ENCODE measurements around the gene METTL22. TPM values are rescaled to one million over a fixed set of nuclear protein-coding genes. Genes with fewer than 3 reads are reported as not detected.

Gene METTL22
- total and polyA plus RNA-seq, 10 donors = 14.8 to 58.8 (median 41.8) TPM

- TF ChIP-seq, protein P1, sequence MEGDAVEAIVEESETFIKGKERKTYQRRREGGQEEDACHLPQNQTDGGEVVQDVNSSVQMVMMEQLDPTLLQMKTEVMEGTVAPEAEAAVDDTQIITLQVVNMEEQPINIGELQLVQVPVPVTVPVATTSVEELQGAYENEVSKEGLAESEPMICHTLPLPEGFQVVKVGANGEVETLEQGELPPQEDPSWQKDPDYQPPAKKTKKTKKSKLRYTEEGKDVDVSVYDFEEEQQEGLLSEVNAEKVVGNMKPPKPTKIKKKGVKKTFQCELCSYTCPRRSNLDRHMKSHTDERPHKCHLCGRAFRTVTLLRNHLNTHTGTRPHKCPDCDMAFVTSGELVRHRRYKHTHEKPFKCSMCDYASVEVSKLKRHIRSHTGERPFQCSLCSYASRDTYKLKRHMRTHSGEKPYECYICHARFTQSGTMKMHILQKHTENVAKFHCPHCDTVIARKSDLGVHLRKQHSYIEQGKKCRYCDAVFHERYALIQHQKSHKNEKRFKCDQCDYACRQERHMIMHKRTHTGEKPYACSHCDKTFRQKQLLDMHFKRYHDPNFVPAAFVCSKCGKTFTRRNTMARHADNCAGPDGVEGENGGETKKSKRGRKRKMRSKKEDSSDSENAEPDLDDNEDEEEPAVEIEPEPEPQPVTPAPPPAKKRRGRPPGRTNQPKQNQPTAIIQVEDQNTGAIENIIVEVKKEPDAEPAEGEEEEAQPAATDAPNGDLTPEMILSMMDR (IDR thresholded peaks at IDR 0.05 in 8 of 11, conservative IDR thresholded peaks at IDR 0.05 in 3 of 11) = no peak
- TF ChIP-seq POLR2AphosphoS5 (IDR thresholded peaks at IDR 0.05) (no peak), POLR2A (IDR thresholded peaks at IDR 0.05) (no peak)
- peaks cover 0 to 24% (median 11%) of the 10 kb centered on the region in 6 donors for H3K4me1 ChIP-seq
- H3K9me3 ChIP-seq = no peaks in the 10 kb centered on the region
- no peak for DNase-seq
- H3K4me3 ChIP-seq = no peak overlapping the region
- intact Hi-C loops (cut with DNase I; ENCODE audit: low total_unique reads) = no loop called here
- peaks cover 7 to 47% (median 30%) of the 10 kb centered on the region in 7 donors for H3K27me3 ChIP-seq (replicated peaks in 1 of 7)
- H3K27ac ChIP-seq = no peak overlapping the region
- H3K36me3 ChIP-seq = no peaks in the 10 kb centered on the region
- WGBS, 5 donors = 74 to 89% (median 79%) methylated on average over 2 of the region's 2 CpGs
Measured at GRCh38 chr16:8585041-8585440, 36.5 kb upstream of the METTL22 start.

- Histone ChIP-seq H3K27me3 (replicated peaks in 1 of 7) (peaks cover 12 to 55% (median 37%) of the 10 kb centered on the region in 7 donors), H3K9me3 (no peaks in the 10 kb centered on the region), H3K36me3 (no peaks in the 10 kb centered on the region), H3K4me3 (no peak overlapping the region), H3K4me1 (peaks cover 0 to 25% (median 12%) of the 10 kb centered on the region in 6 donors), H3K27ac (no peak overlapping the region)
- TF ChIP-seq, protein P1 (IDR thresholded peaks at IDR 0.05 in 8 of 11, conservative IDR thresholded peaks at IDR 0.05 in 3 of 11) = no peak
- TF ChIP-seq POLR2AphosphoS5 (IDR thresholded peaks at IDR 0.05) (no peak), POLR2A (IDR thresholded peaks at IDR 0.05) (no peak)
- 56 to 93% (median 81%) methylated on average over 3 of the region's 3 CpGs for WGBS, 5 donors
- no peak for DNase-seq
- intact Hi-C loops (cut with DNase I; ENCODE audit: low total_unique reads) = no loop called here
Measured at GRCh38 chr16:8585857-8586256, 35.6 kb upstream of the METTL22 start.

GRCh38 chr16:8587065-8587464 is 34.4 kb upstream of the METTL22 start:
- Histone ChIP-seq H3K4me3 (no peak overlapping the region), H3K36me3 (no peaks in the 10 kb centered on the region), H3K27ac (no peak overlapping the region), H3K9me3 (no peaks in the 10 kb centered on the region), H3K27me3 (replicated peaks in 1 of 7) (peaks cover 12 to 63% (median 37%) of the 10 kb centered on the region in 7 donors), H3K4me1 (peaks cover 0 to 19% (median 12%) of the 10 kb centered on the region in 6 donors)
- no peak for DNase-seq
- TF ChIP-seq POLR2A (IDR thresholded peaks at IDR 0.05) (no peak), POLR2AphosphoS5 (IDR thresholded peaks at IDR 0.05) (no peak)
- TF ChIP-seq, protein P1 (IDR thresholded peaks at IDR 0.05 in 8 of 11, conservative IDR thresholded peaks at IDR 0.05 in 3 of 11) = no peak
- intact Hi-C loops (cut with DNase I; ENCODE audit: low total_unique reads) = no loop called here

DNA sequence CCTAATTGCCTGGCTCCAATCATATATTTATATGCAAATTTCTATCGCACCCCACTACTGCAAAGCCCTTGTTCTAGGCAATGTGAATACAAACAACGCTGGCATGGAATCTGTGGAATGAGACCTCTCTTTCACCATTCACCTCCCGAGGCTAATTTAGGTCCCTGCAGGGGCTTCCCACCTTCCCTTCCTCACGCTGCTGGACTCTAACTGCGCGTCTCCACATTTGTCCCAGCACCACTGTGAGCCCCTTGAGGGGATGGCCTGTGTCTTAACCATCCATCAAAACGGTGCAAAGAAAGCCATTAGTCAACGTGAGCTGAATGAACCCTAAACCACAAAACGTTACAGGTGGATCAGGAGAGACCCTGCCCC is 32.8 kb upstream of the METTL22 start:
- H3K27me3 ChIP-seq (replicated peaks in 1 of 7) = peaks cover 12 to 76% (median 37%) of the 10 kb centered on the region in 7 donors
- H3K36me3 ChIP-seq = no peaks in the 10 kb centered on the region
- H3K27ac ChIP-seq = no peak overlapping the region
- TF ChIP-seq POLR2AphosphoS5 (IDR thresholded peaks at IDR 0.05) = no peak
- intact Hi-C loops (cut with DNase I; ENCODE audit: low total_unique reads) = no loop called here
- no peak overlapping the region for H3K4me3 ChIP-seq
- H3K9me3 ChIP-seq = no peaks in the 10 kb centered on the region
- no peak for DNase-seq
- peaks cover 0 to 16% (median 12%) of the 10 kb centered on the region in 6 donors for H3K4me1 ChIP-seq
- WGBS, 5 donors = 8 to 16% (median 9%) methylated on average over 9 of the region's 9 CpGs
